K562 (cell line): ENCODE measurements around the gene MDFIC. TPM values are rescaled to one million over a fixed set of nuclear protein-coding genes. Genes with fewer than 3 reads are reported as not detected.

ENCODE experiments used
- ATAC-seq: fragments of 200-7000 bp; cut with Tn5 transposase; 3 replicates; pipeline ENCODE4 v1.9.1; 2020; ENCODE audit warnings: moderate library complexity
- BruUV-seq: library from RNA; stranded (reverse); fragments of 400-500 nt; replicated peaks from 2 replicates; lab custom pipeline; 2021; lab: Mats Ljungman, UMichigan
- CTCF ChIA-PET: fragments of 300-600 bp; formaldehyde crosslinking; extraction: SDS; loops from one replicate; lab custom pipeline; 2021; ENCODE audit warnings: low intra/inter-chr PET ratio; lab: Yijun Ruan, JAX
- POLR2A ChIA-PET: fragments of 300-600, 350-650 bp; sonication (Branson Sonifier 250); formaldehyde crosslinking; extraction: SDS; loops from one replicate; lab custom pipeline; 2021; ENCODE audit warnings: antibody characterized with exemption, inconsistent platforms; lab: Yijun Ruan, JAX
- DNase-seq, 4 experiments: peaks; one replicate each; pipeline versions ENCODE4 v3.0.0 to v3.0.0-alpha.2; 2011 to 2018; ENCODE audit warnings: low spot score in 3 of 4, mixed read lengths in 3 of 4; ENCODE audit errors: extremely low read depth in 1 of 4
- FAIRE-seq: peaks from 2 replicates; lab custom pipeline; 2011; peaks lifted over from hg19 to GRCh38; lab: Jason Lieb, UNC
- H2AFZ ChIP-seq: 2 replicates; pipeline ENCODE4 v1.6.0; 2011; ENCODE audit warnings: low read depth, low read length, control low read depth, inconsistent platforms
- H3K27ac ChIP-seq: fragments of 200-600 bp; 3 replicates; pipeline ENCODE4 v1.8.0; 2011; ENCODE audit warnings: low read depth, mild to moderate bottlenecking, control low read depth, inconsistent platforms, low read length, moderate library complexity, mixed read lengths; ENCODE audit errors: extremely low read depth
- H3K27me3 ChIP-seq, 2 experiments: fragments of 300-600 bp in 1 of 2; 2 replicates in 1 of 2; 3 replicates in 1 of 2; pipeline versions ENCODE4 v1.6.0 to v1.8.0; 2011; ENCODE audit warnings: inconsistent platforms in 2 of 2, low read length in 2 of 2, mild to moderate bottlenecking in 1 of 2, mixed read lengths in 1 of 2, moderate library complexity in 1 of 2; ENCODE audit not compliant: control insufficient read depth in 2 of 2, insufficient read depth in 2 of 2
- H3K36me3 ChIP-seq: fragments of 300-600 bp; 3 replicates; pipeline ENCODE4 v1.8.0; 2011; ENCODE audit warnings: mild to moderate bottlenecking, low read length, inconsistent platforms; ENCODE audit not compliant: control insufficient read depth, insufficient read depth
- H3K4me1 ChIP-seq, 2 experiments: fragments of 200-600 bp in 1 of 2; replicated peaks in 1 of 2; 2 replicates in 1 of 2; 3 replicates in 1 of 2; pipeline versions ENCODE4 v1.5.1 to v1.8.0; 2011; ENCODE audit warnings: inconsistent platforms in 2 of 2, low read length in 2 of 2, mild to moderate bottlenecking in 1 of 2, mixed read lengths in 1 of 2, moderate library complexity in 1 of 2; ENCODE audit not compliant: control insufficient read depth in 2 of 2, insufficient read depth in 2 of 2
- H3K4me2 ChIP-seq: 2 replicates; pipeline ENCODE4 v1.6.1; 2011; ENCODE audit warnings: low read length, control low read depth, inconsistent platforms, mixed read lengths; ENCODE audit not compliant: insufficient read depth
- H3K4me3 ChIP-seq: fragments of 200-600 bp; sonication (generic), shearing (Covaris generic); 2 replicates; pipeline ENCODE4 v1.5.1; 2016; ENCODE audit warnings: control low read depth, inconsistent platforms
- H3K79me2 ChIP-seq: fragments of 200-600 bp; 3 replicates; pipeline ENCODE4 v1.8.0; 2011; ENCODE audit warnings: low read length, inconsistent platforms; ENCODE audit not compliant: control insufficient read depth, insufficient read depth
- H3K9ac ChIP-seq, 2 experiments: 2 replicates each; pipeline versions ENCODE4 v1.6.0 to v1.6.1; 2011; ENCODE audit warnings: low read depth in 2 of 2, low read length in 2 of 2, control low read depth in 1 of 2, inconsistent platforms in 1 of 2, mild to moderate bottlenecking in 1 of 2, mixed read lengths in 1 of 2; ENCODE audit not compliant: insufficient read depth in 1 of 2
- H3K9me1 ChIP-seq: one replicate; pipeline ENCODE4 v1.6.0; 2011; ENCODE audit warnings: inconsistent platforms, mild to moderate bottlenecking, low read length, moderate library complexity; ENCODE audit not compliant: control insufficient read depth, insufficient read depth
- H3K9me3 ChIP-seq: replicated peaks from 2 replicates; pipeline ENCODE4 v1.5.1; 2011; ENCODE audit warnings: low read depth, low read length, inconsistent platforms; ENCODE audit not compliant: control insufficient read depth, insufficient read depth
- H4K20me1 ChIP-seq: replicated peaks from 2 replicates; pipeline ENCODE4 v1.6.1; 2011; ENCODE audit warnings: low read length, inconsistent platforms, mixed read lengths; ENCODE audit not compliant: control insufficient read depth, insufficient read depth
- BCOR ChIP-seq: fragments of 450-650 bp; IDR thresholded peaks from 2 replicates; pipeline ENCODE4 v1.6.1; 2016
- STAG1 ChIP-seq: sonication (generic); formaldehyde crosslinking; IDR thresholded peaks from 2 replicates; pipeline ENCODE4 v1.5.0; 2020; ENCODE audit warnings: missing genetic modification reagents, borderline replicate concordance
- ZNF311 ChIP-seq: fragments of 250-450 bp; sonication (Bioruptor Pico); IDR thresholded peaks from 2 replicates; pipeline ENCODE4 v1.4.0; 2020; ENCODE audit warnings: mild to moderate bottlenecking, moderate library complexity
- WGBS: fragments of 100-300 bp; shearing (Covaris generic); methylation state at CpG from one replicate; pipeline ENCODE4 v1.1.6; 2016; ENCODE audit warnings: low coverage, mixed read lengths; ENCODE audit not compliant: insufficient coverage; ENCODE audit errors: missing lambda C conversion rate; 5-methylcytosine and 5-hydroxymethylcytosine counted together
- in situ Hi-C: fragments of 300-500 bp; cut with MboI; formaldehyde crosslinking; loops from 4 replicates; pipeline ENCODE4 v1.15.0; 2018; ENCODE audit warnings: inconsistent platforms, mixed read lengths
- intact Hi-C: fragments of 100-400 bp; cut with micrococcal nuclease; formaldehyde crosslinking; loops from 2 replicates; pipeline ENCODE4 v1.14.2; 2022
- polyA plus RNA-seq, 8 experiments: library from polyadenylated mRNA; depleted of rRNA in 4 of 8; stranded (reverse) in 5 of 8; unstranded in 3 of 8; fragments of >200 nt; fragmentation: Nextera tagmentation in 2 of 8; fragmentation: Illumina TruSeq in 1 of 8; extraction: Ambion mirVana in 2 of 8; extraction: Trizol in 1 of 8; gene quantifications; 2 replicates each; pipeline versions ENCODE4 v1.2.1 to v1.2.3, GENCODE V29; 2011 to 2014; ENCODE audit warnings: inconsistent platforms in 1 of 8, missing spikeins in 1 of 8
- total RNA-seq, 7 experiments: library from RNA; depleted of rRNA in 6 of 7; stranded (reverse); fragments of >200 nt in 6 of 7; fragmentation: Illumina TruSeq in 2 of 7; extraction: Trizol in 2 of 7; gene quantifications; 2 replicates each; pipeline versions ENCODE4 v1.2.1 to v1.2.3, GENCODE V29; 2011 to 2021; ENCODE audit warnings: low replicate concordance in 1 of 7
- TF ChIP-seq, protein P1 (sequence below), 2 experiments: fragments of 450-650 bp; formaldehyde crosslinking in 1 of 2; IDR thresholded peaks; 2 replicates each; pipeline versions ENCODE4 v1.4.0 to v1.6.1; 2014 to 2020; ENCODE audit warnings: mild to moderate bottlenecking in 2 of 2, borderline replicate concordance in 1 of 2, low read depth in 1 of 2

The MDFIC gene
- total and polyA plus RNA-seq, 9 of the 15 experiments (the other 6 are each of a cell fraction or from before 2014, with no cell fraction given) = 0.13 to 0.24 TPM; not detected in 7

DNA sequence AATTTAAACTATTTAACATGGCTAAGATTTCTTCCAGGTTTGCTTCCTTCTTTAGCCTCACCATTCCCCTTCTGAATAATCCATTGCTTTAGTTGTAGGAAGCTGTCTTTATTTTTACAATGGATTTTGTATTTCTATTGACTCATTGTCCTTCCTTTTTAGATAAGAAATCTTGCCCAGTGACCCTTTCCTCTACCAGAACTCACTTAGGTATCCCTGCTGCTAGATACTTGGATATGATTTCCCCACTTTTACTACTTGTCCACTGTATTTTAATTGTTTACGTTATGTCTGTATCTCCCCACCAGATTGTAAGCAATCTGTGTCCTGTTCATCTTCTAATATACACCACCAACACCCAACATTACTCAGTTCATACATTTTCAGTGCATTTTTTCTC lies 47.7 kb upstream of the MDFIC start:
- H3K4me2 ChIP-seq = no peak overlapping the region
- H3K4me3 ChIP-seq = no peak overlapping the region
- 3% methylated on average over 1 of the region's 1 CpG for WGBS
- POLR2A ChIA-PET = no interaction called here
- no peaks in the 10 kb centered on the region for H3K4me1 ChIP-seq
- DNase-seq (no peak), FAIRE-seq (no peak), ATAC-seq (no peak)
- H3K27ac ChIP-seq = no peak overlapping the region
- H3K9me1 ChIP-seq = no peaks in the 10 kb centered on the region
- no TSS peak for BruUV-seq
- H3K79me2 ChIP-seq = no peaks in the 10 kb centered on the region
- H3K9me3 ChIP-seq = no peaks in the 10 kb centered on the region
- no peaks in the 10 kb centered on the region for H3K36me3 ChIP-seq
- no peak overlapping the region for H3K9ac ChIP-seq
- H2AFZ ChIP-seq = no peak overlapping the region
- CTCF ChIA-PET = no interaction called here
- H4K20me1 ChIP-seq = no peaks in the 10 kb centered on the region
- in situ Hi-C loops = no loop called here
- intact Hi-C loops = no loop called here
- no peaks in the 10 kb centered on the region for H3K27me3 ChIP-seq
- TF ChIP-seq STAG1 (CRISPR knock-in tag) (no peak), BCOR (no peak), ZNF311 (CRISPR knock-in tag) (no peak)
- TF ChIP-seq, protein P1, sequence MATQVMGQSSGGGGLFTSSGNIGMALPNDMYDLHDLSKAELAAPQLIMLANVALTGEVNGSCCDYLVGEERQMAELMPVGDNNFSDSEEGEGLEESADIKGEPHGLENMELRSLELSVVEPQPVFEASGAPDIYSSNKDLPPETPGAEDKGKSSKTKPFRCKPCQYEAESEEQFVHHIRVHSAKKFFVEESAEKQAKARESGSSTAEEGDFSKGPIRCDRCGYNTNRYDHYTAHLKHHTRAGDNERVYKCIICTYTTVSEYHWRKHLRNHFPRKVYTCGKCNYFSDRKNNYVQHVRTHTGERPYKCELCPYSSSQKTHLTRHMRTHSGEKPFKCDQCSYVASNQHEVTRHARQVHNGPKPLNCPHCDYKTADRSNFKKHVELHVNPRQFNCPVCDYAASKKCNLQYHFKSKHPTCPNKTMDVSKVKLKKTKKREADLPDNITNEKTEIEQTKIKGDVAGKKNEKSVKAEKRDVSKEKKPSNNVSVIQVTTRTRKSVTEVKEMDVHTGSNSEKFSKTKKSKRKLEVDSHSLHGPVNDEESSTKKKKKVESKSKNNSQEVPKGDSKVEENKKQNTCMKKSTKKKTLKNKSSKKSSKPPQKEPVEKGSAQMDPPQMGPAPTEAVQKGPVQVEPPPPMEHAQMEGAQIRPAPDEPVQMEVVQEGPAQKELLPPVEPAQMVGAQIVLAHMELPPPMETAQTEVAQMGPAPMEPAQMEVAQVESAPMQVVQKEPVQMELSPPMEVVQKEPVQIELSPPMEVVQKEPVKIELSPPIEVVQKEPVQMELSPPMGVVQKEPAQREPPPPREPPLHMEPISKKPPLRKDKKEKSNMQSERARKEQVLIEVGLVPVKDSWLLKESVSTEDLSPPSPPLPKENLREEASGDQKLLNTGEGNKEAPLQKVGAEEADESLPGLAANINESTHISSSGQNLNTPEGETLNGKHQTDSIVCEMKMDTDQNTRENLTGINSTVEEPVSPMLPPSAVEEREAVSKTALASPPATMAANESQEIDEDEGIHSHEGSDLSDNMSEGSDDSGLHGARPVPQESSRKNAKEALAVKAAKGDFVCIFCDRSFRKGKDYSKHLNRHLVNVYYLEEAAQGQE (IDR thresholded peaks at IDR 0.05; ENCODE audit: borderline replicate concordance) = no peak
- TF ChIP-seq, protein P1 (CRISPR knock-in tag; IDR thresholded peaks at IDR 0.05; ENCODE audit: low read depth) = no peak
- TF ChIP-seq, all 486 proteins: peak for 0
